Thyroid gland (tissue), 4 donors: ENCODE measurements around the gene ISLR.

Experiments used
- POLR2A ChIP-seq, 2 donors: fragments of 450-650 bp; IDR thresholded peaks; one replicate each; pipeline ENCODE4 v1.6.1; 2017; ENCODE audit warnings: antibody characterized with exemption in 2 of 2, mild to moderate bottlenecking in 2 of 2, moderate library complexity in 1 of 2
- TF ChIP-seq, protein P1 (sequence below), 6 experiments: fragments of 200-600 bp in 3 of 6; fragments of 450-650 bp in 3 of 6; sonication (generic) in 3 of 6; IDR thresholded peaks; one replicate each; pipeline ENCODE4 v1.5.1; 2016 to 2019; ENCODE audit warnings: antibody characterized with exemption in 6 of 6, mild to moderate bottlenecking in 2 of 6, inconsistent platforms in 1 of 6, moderate library complexity in 1 of 6

DNA sequence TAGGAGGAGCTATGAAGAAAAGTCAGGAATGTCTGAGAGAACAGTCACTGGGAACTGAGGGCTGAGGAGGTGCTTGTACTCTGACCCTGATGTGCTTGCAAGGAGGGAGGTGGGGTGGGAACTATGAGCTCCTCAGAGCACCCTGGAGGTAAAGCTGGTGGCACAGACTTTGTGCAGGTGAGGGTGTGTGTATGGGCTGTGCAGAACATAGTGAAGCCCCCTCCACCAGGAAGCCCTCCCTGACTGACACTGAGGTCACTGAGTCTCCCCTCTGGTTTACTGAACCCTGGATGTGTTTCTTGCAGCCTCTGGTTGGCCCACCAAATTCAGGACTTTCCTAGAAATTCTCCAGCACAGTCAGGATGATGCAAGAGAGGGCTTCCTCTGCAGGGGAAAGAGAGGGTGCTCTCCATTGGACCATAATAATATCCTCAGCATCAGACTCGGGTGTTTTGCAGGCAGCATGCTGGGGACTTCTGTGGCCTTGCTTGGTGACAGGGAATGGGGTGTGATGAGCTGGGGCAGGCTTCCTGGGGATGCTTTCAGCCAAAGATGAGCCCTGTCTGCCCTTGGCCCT, 1.5 kb upstream of the ISLR start:
- TF ChIP-seq, protein P1, sequence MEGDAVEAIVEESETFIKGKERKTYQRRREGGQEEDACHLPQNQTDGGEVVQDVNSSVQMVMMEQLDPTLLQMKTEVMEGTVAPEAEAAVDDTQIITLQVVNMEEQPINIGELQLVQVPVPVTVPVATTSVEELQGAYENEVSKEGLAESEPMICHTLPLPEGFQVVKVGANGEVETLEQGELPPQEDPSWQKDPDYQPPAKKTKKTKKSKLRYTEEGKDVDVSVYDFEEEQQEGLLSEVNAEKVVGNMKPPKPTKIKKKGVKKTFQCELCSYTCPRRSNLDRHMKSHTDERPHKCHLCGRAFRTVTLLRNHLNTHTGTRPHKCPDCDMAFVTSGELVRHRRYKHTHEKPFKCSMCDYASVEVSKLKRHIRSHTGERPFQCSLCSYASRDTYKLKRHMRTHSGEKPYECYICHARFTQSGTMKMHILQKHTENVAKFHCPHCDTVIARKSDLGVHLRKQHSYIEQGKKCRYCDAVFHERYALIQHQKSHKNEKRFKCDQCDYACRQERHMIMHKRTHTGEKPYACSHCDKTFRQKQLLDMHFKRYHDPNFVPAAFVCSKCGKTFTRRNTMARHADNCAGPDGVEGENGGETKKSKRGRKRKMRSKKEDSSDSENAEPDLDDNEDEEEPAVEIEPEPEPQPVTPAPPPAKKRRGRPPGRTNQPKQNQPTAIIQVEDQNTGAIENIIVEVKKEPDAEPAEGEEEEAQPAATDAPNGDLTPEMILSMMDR (IDR thresholded peaks at IDR 0.05), result no peak
- no peak for TF ChIP-seq POLR2A (IDR thresholded peaks at IDR 0.05)
